Kidney (tissue), 14 donors: Measurements from ENCODE around the gene CACNA1S. TPM values are rescaled to one million over a fixed set of nuclear protein-coding genes. Genes with fewer than 3 reads are reported as not detected.

Source experiments
- DNase-seq, 5 donors: peaks; one replicate each; pipeline ENCODE4 v3.0.0-alpha.2; 2013 to 2020
- FAIRE-seq: peaks from 2 replicates; lab custom pipeline; 2012; peaks lifted over from hg19 to GRCh38; lab: Jason Lieb, UNC
- H3K27ac ChIP-seq, 2 donors: one replicate each; pipeline ENCODE4 v1.7.0; 2013; ENCODE audit warnings: low read depth in 2 of 2, low read length in 2 of 2, inconsistent platforms in 1 of 2
- H3K27me3 ChIP-seq: one replicate; pipeline ENCODE4 v1.7.1; 2013; ENCODE audit warnings: low read length, inconsistent platforms; ENCODE audit not compliant: control insufficient read depth, insufficient read depth
- H3K36me3 ChIP-seq, 3 donors: one replicate each; pipeline versions ENCODE4 v1.7.0 to v1.7.1; 2013; ENCODE audit warnings: low read length in 3 of 3, control low read depth in 1 of 3, inconsistent platforms in 1 of 3; ENCODE audit not compliant: insufficient read depth in 3 of 3, control insufficient read depth in 2 of 3
- H3K4me1 ChIP-seq, 3 donors: one replicate each; pipeline versions ENCODE4 v1.7.0 to v1.7.1; 2013; ENCODE audit warnings: low read length in 3 of 3, inconsistent platforms in 1 of 3, low read depth in 1 of 3; ENCODE audit not compliant: control insufficient read depth in 2 of 3, insufficient read depth in 2 of 3
- H3K4me3 ChIP-seq, 3 donors: one replicate each; pipeline versions ENCODE4 v1.7.0 to v1.8.1; 2013; ENCODE audit warnings: low read length in 3 of 3, control low read depth in 1 of 3, inconsistent platforms in 1 of 3
- H3K9ac ChIP-seq, 3 donors: one replicate each; pipeline versions ENCODE4 v1.7.0 to v1.7.1; 2013; ENCODE audit warnings: low read length in 3 of 3, control low read depth in 1 of 3, inconsistent platforms in 1 of 3
- H3K9me3 ChIP-seq, 3 donors: one replicate each; pipeline versions ENCODE4 v1.7.0 to v1.7.1; 2013; ENCODE audit warnings: low read length in 3 of 3, control low read depth in 1 of 3, inconsistent platforms in 1 of 3; ENCODE audit not compliant: control insufficient read depth in 2 of 3, insufficient read depth in 1 of 3
- CTCF ChIP-seq: IDR thresholded peaks from 3 replicates; pipeline ENCODE4 v1.5.1; 2012; ENCODE audit warnings: mild to moderate bottlenecking, moderate library complexity, borderline replicate concordance; ENCODE audit not compliant: insufficient read depth; ENCODE audit errors: extremely low read depth
- intact Hi-C: fragments of 100-400 bp; cut with DNase I; formaldehyde crosslinking; loops from one replicate; pipeline ENCODE4 v1.11.1; 2022
- polyA plus RNA-seq: library from polyadenylated mRNA; stranded (reverse); fragments of 350-450 nt; fragmentation: Illumina TruSeq; extraction: RNeasy Lipid Tissue Mini Kit (QIAGEN cat#74804); gene quantifications from one replicate; pipeline ENCODE4 v1.2.3, GENCODE V29; 2014; ENCODE audit warnings: low read depth, low replicate concordance; ENCODE audit not compliant: insufficient read depth
- total RNA-seq: library from RNA; stranded (reverse); fragmentation: NEBNext Ultra II Directional; extraction: Animal tissue kit (Norgen Biotek cat#: 25700); gene quantifications from one replicate; pipeline ENCODE4 v1.2.1, GENCODE V29; 2021
- donor health status: control.
- donor health status: control.
- donor health status: control.
- donor health status: control.
- donor health status: control.
- donor health status: DM: yes; HTN: yes; CAD: no.
- donor health status: Normal renal cell carcinoma (clear cell type).

The CACNA1S gene
- total and polyA plus RNA-seq, 2 donors from 2014 or later = 0.41 TPM; not detected in 1

- DNase-seq (no peak), FAIRE-seq (no peak)
- H3K27ac ChIP-seq = peak overlapping the region in 1 of 2 donors; percentile 15
- H3K4me1 ChIP-seq = peaks cover 0 to 8% (median 3%) of the 10 kb centered on the region in 3 donors
- no peak for TF ChIP-seq CTCF
- peak overlapping the region; percentile 30 to 67 (median 41) for H3K9ac ChIP-seq
- no peaks in the 10 kb centered on the region for H3K27me3 ChIP-seq
- no peaks in the 10 kb centered on the region for H3K9me3 ChIP-seq
- H3K4me3 ChIP-seq = peak overlapping the region; percentile 60 to 78 (median 69)
- intact Hi-C loops = no loop called here
- peaks cover 0 to 11% (median 0%) of the 10 kb centered on the region in 3 donors for H3K36me3 ChIP-seq
These were observed 41.5 kb upstream of the CACNA1S start for GRCh38 chr1:201153474-201154388.

- H3K4me1 ChIP-seq = peaks cover 0 to 3% (median 0%) of the 10 kb centered on the region in 3 donors
- intact Hi-C loops = no loop called here
- no peak overlapping the region for H3K27ac ChIP-seq
- no peak for FAIRE-seq
- H3K9ac ChIP-seq = no peak overlapping the region
- H3K27me3 ChIP-seq = no peaks in the 10 kb centered on the region
- H3K4me3 ChIP-seq = no peak overlapping the region
- H3K36me3 ChIP-seq = peaks cover 7 to 23% (median 15%) of the 10 kb centered on the region in 3 donors
- peak in 2 of 5 donors; percentile 49 to 63 for DNase-seq
- no peaks in the 10 kb centered on the region for H3K9me3 ChIP-seq
- peak; percentile 33 for TF ChIP-seq CTCF
These were observed 37.2 kb upstream of the CACNA1S start for GRCh38 chr1:201149400-201149799.

- FAIRE-seq = no peak
- peaks cover 7 to 37% (median 32%) of the 10 kb centered on the region in 3 donors for H3K36me3 ChIP-seq
- no peak overlapping the region for H3K9ac ChIP-seq
- no peaks in the 10 kb centered on the region for H3K4me1 ChIP-seq
- H3K4me3 ChIP-seq = no peak overlapping the region
- no peaks in the 10 kb centered on the region for H3K9me3 ChIP-seq
- intact Hi-C loops = no loop called here
- no peaks in the 10 kb centered on the region for H3K27me3 ChIP-seq
- no peak for TF ChIP-seq CTCF
- no peak overlapping the region for H3K27ac ChIP-seq
- peak in 1 of 5 donors; percentile 19 for DNase-seq
These were observed 35.3 kb upstream of the CACNA1S start for GRCh38 chr1:201147396-201148015.
